ELR (cell line): Measurements from ENCODE around the gene XYLT1.

Experiments used
- DNase-seq: peaks from one replicate; pipeline ENCODE4 v3.0.0-alpha.2; 2015; ENCODE audit warnings: low read depth

XYLT1 gene

GRCh38 chr16:17333229-17333628 lies 137.5 kb downstream of the XYLT1 start:
- DNase-seq: no peak

- no peak for DNase-seq
These were observed 138.8 kb downstream of the XYLT1 start for GRCh38 chr16:17331991-17332390.

- no peak for DNase-seq
These were observed 139.6 kb downstream of the XYLT1 start for GRCh38 chr16:17331071-17331607.

GRCh38 chr16:17330044-17330443 lies 140.7 kb downstream of the XYLT1 start:
- DNase-seq: no peak

- no peak for DNase-seq
These were observed 141.4 kb downstream of the XYLT1 start for GRCh38 chr16:17329391-17329790.

GRCh38 chr16:17328932-17329331 lies 141.8 kb downstream of the XYLT1 start:
- DNase-seq: no peak

- no peak for DNase-seq
These were observed 143.0 kb downstream of the XYLT1 start for GRCh38 chr16:17327664-17328335.

GRCh38 chr16:17325476-17326143 lies 145.2 kb downstream of the XYLT1 start:
- no peak for DNase-seq

- DNase-seq: no peak
These were observed 146.3 kb downstream of the XYLT1 start for GRCh38 chr16:17324451-17324850.

- no peak for DNase-seq
These were observed 147.6 kb downstream of the XYLT1 start for GRCh38 chr16:17323171-17323570.

- no peak for DNase-seq
These were observed 148.9 kb downstream of the XYLT1 start for GRCh38 chr16:17321824-17322223.

GRCh38 chr16:17320009-17320408 lies 150.8 kb downstream of the XYLT1 start:
- DNase-seq: no peak

GRCh38 chr16:17318238-17318637 lies 152.5 kb downstream of the XYLT1 start:
- no peak for DNase-seq

GRCh38 chr16:17316005-17316404 lies 154.8 kb downstream of the XYLT1 start:
- DNase-seq: no peak

- no peak for DNase-seq
These were observed 156.8 kb downstream of the XYLT1 start for GRCh38 chr16:17313793-17314547.

GRCh38 chr16:17313085-17313611 lies 157.6 kb downstream of the XYLT1 start:
- no peak for DNase-seq

- DNase-seq: no peak
These were observed 158.6 kb downstream of the XYLT1 start for GRCh38 chr16:17312094-17312710.

- no peak for DNase-seq
These were observed 159.2 kb downstream of the XYLT1 start for GRCh38 chr16:17311333-17312093.

GRCh38 chr16:17309510-17309909 lies 161.2 kb downstream of the XYLT1 start:
- no peak for DNase-seq

- no peak for DNase-seq
These were observed 162.6 kb downstream of the XYLT1 start for GRCh38 chr16:17308186-17308585.

- DNase-seq: no peak
These were observed 163.3 kb downstream of the XYLT1 start for GRCh38 chr16:17307504-17307903.
